Measurements from ENCODE around the gene LGSN.
"Not testable (repeated sequence)": the region's sequence is repeated elsewhere in the genome, so short reads cannot be mapped to it uniquely, and the experiment has no call there.

The LGSN gene

GRCh38 chr6:63230511-63230910 is 89.3 kb downstream of the LGSN start:
- DNase-seq, result not testable (repeated sequence)

- DNase-seq, result not testable (repeated sequence)
These were observed 89.8 kb downstream of the LGSN start for GRCh38 chr6:63230027-63230426.

GRCh38 chr6:63227928-63228894 is 91.6 kb downstream of the LGSN start:
- not testable (repeated sequence) for DNase-seq

- DNase-seq, result not testable (repeated sequence)
These were observed 93.8 kb downstream of the LGSN start for GRCh38 chr6:63225987-63226386.

All from activated CD4-positive, alpha-beta T cell treated with anti-CD3 and anti-CD28 coated beads, Interleukin-2, Interleukin-6, amounts not matched to agents 100 ng/mL and 50 ng/mL, durations not matched to agents 16 hours and 8 hours (primary cell).